Breast epithelium (tissue), 4 donors: ENCODE data around the gene P3H2. TPM values are rescaled to one million over a fixed set of nuclear protein-coding genes. Genes with fewer than 3 reads are reported as not detected.

Experiments
- DNase-seq, 2 donors: peaks; one replicate each; pipeline ENCODE4 v3.0.0-alpha.2; 2019; ENCODE audit warnings: low spot score in 2 of 2
- H3K27ac ChIP-seq, 2 donors: fragments of 200-600 bp; sonication (generic) in 1 of 2; one replicate each; pipeline ENCODE4 v1.5.1; 2016 to 2019; ENCODE audit warnings: mild to moderate bottlenecking in 1 of 2
- H3K27me3 ChIP-seq, 2 donors: fragments of 200-600 bp; sonication (generic) in 1 of 2; one replicate each; pipeline versions ENCODE4 v1.5.1 to v1.6.0; 2017 to 2019; ENCODE audit warnings: control low read depth in 1 of 2, mild to moderate bottlenecking in 1 of 2
- H3K36me3 ChIP-seq: fragments of 200-600 bp; one replicate; pipeline ENCODE4 v1.5.1; 2019
- H3K4me1 ChIP-seq, 2 donors: fragments of 200-600 bp; sonication (generic); one replicate each; pipeline ENCODE4 v1.5.1; 2016 to 2019; ENCODE audit warnings: control low read depth in 1 of 2
- H3K4me3 ChIP-seq, 3 donors: fragments of 200-600 bp; sonication (generic); 1 replicate in 2 of 3; 2 replicates in 1 of 3; pipeline ENCODE4 v1.5.1; 2016 to 2019; ENCODE audit warnings: mild to moderate bottlenecking in 3 of 3, moderate library complexity in 2 of 3
- H3K9me3 ChIP-seq, 2 donors: fragments of 200-600 bp; sonication (generic) in 1 of 2; one replicate each; pipeline ENCODE4 v1.5.1; 2016 to 2019; ENCODE audit warnings: control low read depth in 1 of 2
- CTCF ChIP-seq, 3 donors: fragments of 450-650 bp; IDR thresholded peaks; one replicate each; pipeline ENCODE4 v1.5.1; 2016 to 2017; ENCODE audit warnings: antibody characterized with exemption in 3 of 3, mild to moderate bottlenecking in 3 of 3, moderate library complexity in 3 of 3
- POLR2A ChIP-seq: fragments of 450-650 bp; IDR thresholded peaks from one replicate; pipeline ENCODE4 v1.6.1; 2016; ENCODE audit warnings: antibody characterized with exemption, mild to moderate bottlenecking, moderate library complexity
- POLR2AphosphoS5 ChIP-seq, 3 donors: sonication (generic); formaldehyde crosslinking; IDR thresholded peaks; one replicate each; pipeline ENCODE4 v1.6.1; 2017; ENCODE audit warnings: antibody characterized with exemption in 3 of 3
- intact Hi-C: fragments of 100-400 bp; cut with DNase I; formaldehyde crosslinking; loops from one replicate; pipeline ENCODE4 v1.15.1; 2023; ENCODE audit warnings: low total_unique reads
- total RNA-seq, 3 donors: library from RNA; depleted of rRNA; stranded (reverse); fragments of >200 nt; gene quantifications; one replicate each; pipeline ENCODE4 v1.1.0, GENCODE V29; 2016

Gene P3H2
- total RNA-seq, 3 donors from 2014 or later, result 1.6 to 12.3 (median 10.2) TPM

- Histone ChIP-seq H3K9me3 (no peaks in the 10 kb centered on the region), H3K4me3 (peak overlapping the region in 1 of 3 donors; percentile 22), H3K27me3 (no peaks in the 10 kb centered on the region), H3K4me1 (no peaks in the 10 kb centered on the region), H3K27ac (peak overlapping the region; percentile 53 to 81), H3K36me3 (no peaks in the 10 kb centered on the region)
- peak in 1 of 2 donors; percentile 34 for DNase-seq
- intact Hi-C loops, result no loop called here
- TF ChIP-seq POLR2A (no peak), CTCF (IDR thresholded peaks at IDR 0.05) (no peak)
Observed at GRCh38 chr3:190122198-190122771, 1.6 kb upstream of the P3H2 start.

DNA sequence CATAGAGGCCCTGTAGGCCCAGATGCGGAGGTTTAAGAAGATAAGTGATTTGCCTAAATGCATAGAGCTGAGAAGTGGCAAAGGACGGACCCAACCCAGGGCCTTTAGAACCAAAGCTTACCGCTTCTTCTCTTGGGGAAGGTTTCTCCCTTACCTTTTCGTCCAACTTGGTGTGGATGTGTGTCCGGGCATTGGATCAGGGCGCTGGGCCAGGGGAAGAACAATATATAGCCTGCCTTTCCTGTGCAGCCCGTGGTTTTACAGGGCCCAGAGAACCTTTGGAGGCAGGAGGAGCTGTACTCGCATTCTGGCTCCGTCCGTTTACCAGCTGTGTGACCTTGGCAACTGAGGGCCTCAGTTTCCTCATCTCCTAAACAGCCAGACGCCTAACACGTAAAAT is 686 bp upstream of the P3H2 start:
- H3K9me3 ChIP-seq, result no peaks in the 10 kb centered on the region
- no peak for TF ChIP-seq POLR2A
- no peak for TF ChIP-seq POLR2AphosphoS5 (IDR thresholded peaks at IDR 0.05)
- no peak for TF ChIP-seq CTCF (IDR thresholded peaks at IDR 0.05)
- no peaks in the 10 kb centered on the region for H3K27me3 ChIP-seq
- intact Hi-C loops, result no loop called here
- H3K4me3 ChIP-seq, result peak overlapping the region in 2 of 3 donors; percentile 69 to 81
- H3K36me3 ChIP-seq, result no peaks in the 10 kb centered on the region
- no peak for DNase-seq
- H3K27ac ChIP-seq, result peak overlapping the region; percentile 69 to 81
- no peaks in the 10 kb centered on the region for H3K4me1 ChIP-seq

DNA sequence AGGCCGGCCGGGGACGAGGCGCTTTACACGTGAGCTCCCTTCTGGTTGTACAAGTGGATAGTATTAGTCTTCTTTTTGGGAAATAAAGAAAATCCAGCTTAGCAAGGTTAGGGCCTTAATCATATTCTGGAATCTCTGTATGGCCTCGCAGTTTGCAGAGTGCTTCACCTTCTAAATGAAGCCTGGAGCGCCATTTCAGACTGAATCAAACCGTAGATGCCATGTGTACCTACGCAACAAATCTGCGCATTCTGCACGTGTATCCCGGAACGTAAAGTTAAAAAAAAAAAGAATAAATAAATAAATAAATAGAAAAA is 322 bp upstream of the P3H2 start:
- no peaks in the 10 kb centered on the region for H3K36me3 ChIP-seq
- no peaks in the 10 kb centered on the region for H3K4me1 ChIP-seq
- H3K4me3 ChIP-seq, result peak overlapping the region; percentile 66 to 81 (median 69)
- DNase-seq, result no peak
- TF ChIP-seq POLR2AphosphoS5 (IDR thresholded peaks at IDR 0.05) (no peak), POLR2A (no peak), CTCF (IDR thresholded peaks at IDR 0.05) (no peak)
- no peaks in the 10 kb centered on the region for H3K9me3 ChIP-seq
- H3K27me3 ChIP-seq, result no peaks in the 10 kb centered on the region
- intact Hi-C loops, result no loop called here
- peak overlapping the region; percentile 81 to 85 for H3K27ac ChIP-seq

DNA sequence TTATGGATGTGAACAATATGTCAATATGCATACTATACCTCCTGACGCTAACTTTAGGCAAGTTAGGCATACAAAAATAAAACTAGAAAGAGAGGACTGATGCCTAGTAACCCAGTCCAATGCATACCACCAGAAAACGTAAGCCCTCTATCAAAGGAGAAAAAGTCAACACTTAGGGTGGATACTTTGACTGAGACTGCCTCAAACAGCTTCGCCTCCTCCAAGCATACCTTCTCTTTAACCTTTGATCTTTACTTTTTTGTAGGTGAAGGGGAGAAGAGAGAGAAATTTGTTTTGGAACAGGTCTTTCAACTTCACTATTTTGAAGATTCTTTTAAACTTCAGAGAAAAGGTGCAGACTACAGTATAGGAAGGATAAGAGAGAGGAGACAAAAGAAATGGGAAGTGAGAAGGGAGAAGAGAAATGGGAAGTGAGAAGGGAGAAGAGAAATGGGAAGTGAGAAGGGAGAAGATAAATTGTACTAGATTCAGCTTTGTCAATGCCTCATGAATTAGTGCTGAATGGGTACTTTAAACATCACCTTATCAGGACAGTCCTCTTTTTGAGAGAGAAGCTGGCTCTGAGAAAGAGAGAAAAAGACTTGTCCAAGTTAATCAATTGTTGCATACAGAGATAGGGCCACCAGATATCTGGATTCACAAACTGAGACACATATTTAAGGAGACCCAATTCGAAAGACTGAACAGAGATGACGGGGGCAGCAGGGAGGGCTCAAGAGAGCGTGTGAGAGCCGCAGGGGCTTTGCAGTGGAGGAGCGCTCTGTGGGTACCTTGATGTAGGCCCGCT is 1.0 kb downstream of the P3H2 start:
- H3K27ac ChIP-seq, result peak overlapping the region; percentile 81 to 85
- intact Hi-C loops, result no loop called here
- no peak for TF ChIP-seq POLR2A
- TF ChIP-seq CTCF (IDR thresholded peaks at IDR 0.05), result no peak
- no peak for TF ChIP-seq POLR2AphosphoS5 (IDR thresholded peaks at IDR 0.05)
- no peak for DNase-seq
- no peaks in the 10 kb centered on the region for H3K36me3 ChIP-seq
- peak overlapping the region; percentile 66 to 81 (median 69) for H3K4me3 ChIP-seq
- H3K4me1 ChIP-seq, result no peaks in the 10 kb centered on the region
- no peaks in the 10 kb centered on the region for H3K27me3 ChIP-seq
- H3K9me3 ChIP-seq, result no peaks in the 10 kb centered on the region

GRCh38 chr3:190118438-190118837 is 2.3 kb downstream of the P3H2 start:
- TF ChIP-seq CTCF (IDR thresholded peaks at IDR 0.05) (no peak), POLR2AphosphoS5 (IDR thresholded peaks at IDR 0.05) (no peak), POLR2A (no peak)
- intact Hi-C loops, result no loop called here
- Histone ChIP-seq H3K27me3 (no peaks in the 10 kb centered on the region), H3K36me3 (no peaks in the 10 kb centered on the region), H3K27ac (peak overlapping the region; percentile 38 to 52), H3K9me3 (no peaks in the 10 kb centered on the region), H3K4me1 (no peaks in the 10 kb centered on the region), H3K4me3 (peak overlapping the region in 1 of 3 donors; percentile 32)
- DNase-seq, result no peak
